HG03097 (cell line): ENCODE data around the gene SLC5A11.

Experiments used
- ATAC-seq: cut with Tn5 transposase; IDR thresholded peaks from one replicate; pipeline ENCODE4 v1.9.1; 2021; ENCODE audit not compliant: unreplicated experiment, low FRiP score

The SLC5A11 gene

DNA sequence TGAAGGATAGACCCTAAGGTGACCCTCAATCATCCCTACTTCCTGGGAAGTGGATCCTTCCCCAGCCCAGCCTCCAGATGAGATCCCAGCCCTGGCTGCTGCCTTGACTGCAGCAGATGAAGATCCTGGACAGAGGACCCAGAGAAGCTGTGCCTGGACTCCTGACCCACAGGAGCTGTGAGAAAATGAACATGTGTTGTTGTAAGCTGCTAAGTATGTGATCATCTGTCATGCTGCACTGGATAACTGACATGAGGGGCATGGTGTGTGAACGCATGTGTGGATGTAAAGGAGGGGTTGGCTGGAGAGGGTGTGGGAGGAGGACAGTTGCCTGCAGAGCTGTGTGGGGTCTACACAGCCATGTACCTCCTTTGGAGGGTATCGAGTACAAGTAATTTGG lies 69.3 kb downstream of the SLC5A11 start:
- no peak for ATAC-seq

DNA sequence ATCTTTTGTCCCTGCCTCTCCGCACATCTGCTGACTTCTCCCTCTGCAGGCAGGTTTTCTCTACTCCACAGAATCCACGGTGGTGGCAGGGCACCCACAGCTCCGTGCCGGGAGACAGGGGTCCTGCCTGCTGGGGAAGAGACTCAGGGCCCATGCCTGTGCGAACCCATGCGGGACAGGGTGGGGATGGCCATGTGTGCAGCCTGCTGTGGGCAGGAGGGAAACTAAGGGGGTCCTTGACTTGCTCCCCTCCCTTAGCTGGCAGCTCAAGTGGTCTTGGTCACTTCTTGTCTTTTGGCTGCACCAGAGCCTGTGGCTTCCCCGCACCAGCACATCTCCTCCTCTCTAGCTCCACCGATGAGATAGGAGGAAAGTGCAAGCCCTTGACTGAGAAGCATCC lies 69.8 kb downstream of the SLC5A11 start:
- ATAC-seq = no peak

DNA sequence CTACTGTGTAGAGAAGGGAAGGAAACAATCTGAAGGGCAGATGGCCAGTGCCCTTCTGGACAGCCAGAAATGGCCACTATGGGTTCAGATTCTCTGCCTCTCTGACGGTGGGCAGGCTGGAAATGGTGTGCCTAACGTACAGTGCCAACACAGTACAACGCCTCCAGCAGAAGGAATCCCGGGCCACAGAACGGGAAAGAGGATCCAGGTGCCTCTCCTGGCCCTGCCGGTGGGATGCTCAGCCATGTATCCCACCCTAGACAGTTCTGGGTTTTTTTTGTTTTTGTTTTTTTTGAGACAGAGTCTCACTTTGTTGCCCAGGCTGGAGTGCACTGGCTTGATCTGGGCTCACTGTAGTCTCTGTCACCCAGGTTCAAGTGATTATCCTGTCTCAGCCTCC lies 71.5 kb downstream of the SLC5A11 start:
- no peak for ATAC-seq

DNA sequence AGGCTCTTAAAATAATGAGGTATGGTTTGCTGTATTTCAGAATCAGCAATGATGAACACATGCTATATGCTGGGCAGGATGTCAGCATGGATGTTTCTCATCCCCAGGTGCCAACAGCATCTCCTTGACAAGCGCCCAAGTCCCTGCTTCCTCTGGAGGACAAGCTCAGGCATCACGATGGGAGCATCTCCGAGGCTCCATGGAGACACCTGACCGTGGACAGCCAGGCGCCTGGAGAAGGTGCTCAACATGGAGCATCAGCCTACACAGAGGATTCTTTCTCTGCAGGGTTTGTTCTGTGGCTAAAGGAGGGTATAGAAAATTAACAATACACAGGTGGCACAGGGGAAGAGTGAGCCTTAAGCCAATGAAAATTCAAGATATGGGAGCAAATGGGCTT lies 72.1 kb downstream of the SLC5A11 start:
- ATAC-seq = no peak

DNA sequence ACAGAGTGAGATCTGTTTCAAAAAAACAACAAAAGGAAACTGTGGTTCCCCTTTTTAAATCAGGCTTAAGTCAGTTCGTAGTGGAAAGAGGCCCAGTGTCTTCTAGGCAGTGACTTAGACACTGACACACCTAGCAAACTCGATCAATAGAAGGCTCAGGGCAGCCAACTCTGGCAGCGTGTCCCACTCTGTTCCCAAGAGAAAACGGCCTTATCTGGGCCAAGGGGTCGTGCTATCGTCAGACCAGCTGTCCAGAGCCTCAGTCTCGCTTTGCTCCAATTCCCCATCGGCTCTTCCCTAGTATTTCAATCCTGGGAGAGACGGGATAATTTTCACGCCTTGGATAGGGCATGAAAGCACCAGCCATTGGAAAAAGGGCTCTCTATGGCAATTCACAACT lies 72.9 kb downstream of the SLC5A11 start:
- no peak for ATAC-seq

DNA sequence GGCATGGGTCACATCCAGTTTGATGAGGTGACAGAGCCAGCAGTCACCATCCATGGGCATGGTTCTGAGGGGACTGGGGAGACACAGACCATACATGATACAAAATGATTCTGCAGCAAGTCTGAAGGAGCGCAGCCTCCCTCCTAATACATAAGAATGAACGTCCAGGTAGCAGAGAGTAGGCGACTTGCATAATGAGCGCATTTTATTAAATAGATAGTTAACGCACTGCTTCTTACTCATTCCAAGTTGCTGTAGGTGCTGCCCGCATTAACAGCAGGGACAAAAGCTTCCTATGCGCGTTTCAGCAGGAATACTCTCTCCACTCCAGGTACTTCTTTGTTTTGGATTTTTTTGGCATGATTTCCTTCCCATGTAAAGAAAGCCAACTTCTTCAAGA lies 73.8 kb downstream of the SLC5A11 start:
- ATAC-seq = no peak

DNA sequence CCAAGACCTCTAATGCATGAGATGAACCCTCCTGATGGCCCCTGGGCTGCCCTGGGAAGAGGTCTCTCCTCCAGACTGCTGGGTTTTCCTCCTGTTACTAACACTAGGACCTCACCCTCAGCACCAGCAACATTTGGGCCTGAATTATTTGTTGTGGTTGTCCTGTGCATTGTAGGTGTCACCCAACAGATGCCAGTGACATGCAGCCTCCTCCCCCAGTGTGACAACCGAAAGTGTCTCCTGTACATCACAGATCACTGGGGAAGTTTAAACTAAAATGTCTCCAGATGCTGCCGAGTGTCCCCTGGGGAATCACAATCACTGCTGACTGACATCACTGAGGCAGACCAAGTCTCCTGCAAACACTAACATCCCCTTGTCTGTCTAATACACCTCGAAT lies 74.8 kb downstream of the SLC5A11 start:
- ATAC-seq = no peak

DNA sequence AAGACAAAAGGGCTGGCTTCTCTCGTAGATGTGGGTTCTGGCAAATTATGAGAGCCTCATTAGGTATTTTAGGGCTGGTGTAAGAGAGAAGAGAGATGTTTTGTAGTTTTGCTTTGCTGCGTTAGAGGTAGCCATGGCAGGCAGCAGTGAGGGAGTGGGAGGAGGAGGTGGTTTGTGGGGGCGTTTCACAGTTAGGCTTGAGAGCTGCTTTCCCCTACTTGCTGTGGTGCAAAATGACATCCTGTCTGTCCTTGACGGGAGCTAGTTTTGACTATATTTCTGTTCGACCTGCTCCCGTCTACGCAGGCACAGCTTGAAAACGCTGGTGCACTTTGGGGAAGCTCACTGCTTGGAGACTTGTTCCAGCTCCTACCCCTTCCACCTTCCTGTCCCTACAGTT lies 75.5 kb downstream of the SLC5A11 start:
- ATAC-seq = no peak

DNA sequence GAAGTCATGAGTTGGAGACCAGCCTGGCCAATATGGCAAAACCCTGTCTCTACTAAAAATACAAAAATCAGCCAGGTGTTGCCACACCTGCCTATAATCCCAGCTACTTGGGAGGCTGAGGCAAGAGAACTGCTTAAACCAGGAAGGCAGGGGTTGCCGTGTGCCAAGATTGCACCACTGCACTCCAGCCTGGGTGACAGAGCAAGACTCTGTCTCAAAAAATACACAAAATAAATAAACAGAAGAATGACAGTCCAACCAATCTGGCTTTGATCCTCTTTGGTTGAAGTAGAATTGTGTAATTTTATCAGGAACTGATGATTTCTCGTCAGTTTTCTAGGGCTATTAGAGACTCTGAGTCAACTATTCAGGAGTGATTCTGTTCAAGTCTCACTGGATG lies 79.4 kb downstream of the SLC5A11 start:
- ATAC-seq = no peak

DNA sequence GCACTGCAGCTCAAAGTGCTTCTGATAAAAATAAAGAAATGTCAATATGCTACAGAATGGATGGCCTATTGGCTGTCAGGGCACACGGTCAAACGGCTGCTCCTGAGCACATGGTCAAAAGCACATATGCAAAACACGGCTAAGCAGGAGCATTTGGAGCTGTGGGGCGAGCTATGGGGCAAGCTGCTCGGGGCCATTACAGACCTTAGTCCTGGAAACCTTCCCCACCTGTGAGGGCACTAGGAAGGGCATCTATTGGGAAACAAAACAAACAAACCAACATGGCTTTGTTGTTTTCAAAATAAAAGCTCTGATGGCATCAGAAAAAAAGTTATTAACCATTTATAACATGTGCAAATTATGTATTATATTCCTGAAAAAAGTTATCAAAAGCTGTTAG lies 83.6 kb downstream of the SLC5A11 start:
- ATAC-seq = no peak

DNA sequence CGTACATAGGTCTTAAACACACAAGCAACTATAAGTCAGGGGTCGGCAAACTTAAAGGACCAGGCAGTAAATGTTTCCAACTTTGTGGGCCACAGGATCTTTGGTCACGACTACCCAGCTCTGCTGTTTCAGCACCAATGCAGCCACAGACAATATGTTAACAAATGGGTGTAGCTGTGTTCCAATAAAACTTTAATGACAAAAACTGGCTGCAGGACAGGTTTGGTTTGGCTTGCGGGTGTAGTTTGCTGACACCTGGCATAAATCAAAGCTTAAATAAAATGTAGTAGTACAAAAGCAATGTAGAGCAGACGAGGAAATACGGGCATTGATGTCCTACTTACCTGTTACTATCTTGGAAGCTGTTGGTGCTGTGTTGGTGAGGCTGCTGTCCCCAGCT lies 84.7 kb downstream of the SLC5A11 start:
- no peak for ATAC-seq

DNA sequence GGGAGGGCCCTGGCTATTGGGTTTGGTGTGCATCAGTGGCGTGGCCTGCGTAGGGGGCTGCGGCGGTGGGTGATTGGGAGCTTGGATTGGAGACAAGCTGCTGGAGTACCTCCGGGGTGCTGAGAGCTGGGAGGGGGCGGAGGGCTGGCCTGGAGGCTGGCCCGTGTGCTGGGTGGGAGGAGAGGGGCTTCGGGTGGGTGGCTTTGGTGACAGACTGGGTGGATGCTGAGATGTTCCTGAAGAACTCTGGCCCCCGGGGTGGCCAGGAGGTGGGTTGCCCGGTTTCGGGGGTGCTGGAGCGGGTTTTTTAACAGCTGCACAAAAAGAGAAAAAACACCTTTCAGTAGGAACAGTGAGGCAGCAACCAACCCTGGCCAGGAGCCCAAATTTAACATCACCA lies 85.3 kb downstream of the SLC5A11 start:
- no peak for ATAC-seq

DNA sequence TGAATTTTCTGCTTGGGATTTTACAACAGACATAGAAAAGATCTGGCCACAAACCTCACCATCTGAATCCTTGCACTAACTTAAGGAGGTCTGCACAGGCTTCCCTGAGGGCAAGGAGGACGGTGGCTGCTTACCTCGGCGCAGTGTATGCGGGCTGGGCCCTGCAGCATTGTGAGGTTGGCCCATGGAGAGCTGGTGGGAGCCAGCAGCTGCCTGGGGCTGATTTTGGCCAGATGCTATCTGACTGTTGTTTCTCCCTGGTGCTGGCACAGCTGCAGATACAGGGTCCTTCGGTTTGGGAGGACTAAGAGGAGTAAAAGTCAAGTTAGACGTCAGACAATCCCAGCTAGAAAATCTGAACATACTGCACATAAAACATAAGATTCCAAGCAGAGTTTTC lies 89.6 kb downstream of the SLC5A11 start:
- ATAC-seq = no peak

DNA sequence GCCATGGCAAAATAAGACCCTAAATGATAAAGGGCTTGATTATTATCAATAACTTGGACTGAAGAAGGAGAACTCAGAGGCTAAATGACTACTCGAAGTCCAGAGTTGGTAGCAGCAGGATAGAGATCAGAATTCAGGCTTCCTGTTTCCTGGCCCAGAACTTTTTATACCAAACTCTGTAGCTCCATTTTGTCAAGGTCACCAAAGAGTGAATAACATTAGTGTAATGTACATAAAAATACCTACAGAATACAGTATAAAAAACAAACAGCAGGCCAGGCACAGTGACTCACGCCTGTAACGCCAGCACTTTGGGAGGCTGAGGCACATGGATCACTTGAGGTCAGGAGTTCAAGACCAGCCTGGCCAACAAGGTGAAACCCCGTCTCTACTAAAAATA lies 90.4 kb downstream of the SLC5A11 start:
- no peak for ATAC-seq

DNA sequence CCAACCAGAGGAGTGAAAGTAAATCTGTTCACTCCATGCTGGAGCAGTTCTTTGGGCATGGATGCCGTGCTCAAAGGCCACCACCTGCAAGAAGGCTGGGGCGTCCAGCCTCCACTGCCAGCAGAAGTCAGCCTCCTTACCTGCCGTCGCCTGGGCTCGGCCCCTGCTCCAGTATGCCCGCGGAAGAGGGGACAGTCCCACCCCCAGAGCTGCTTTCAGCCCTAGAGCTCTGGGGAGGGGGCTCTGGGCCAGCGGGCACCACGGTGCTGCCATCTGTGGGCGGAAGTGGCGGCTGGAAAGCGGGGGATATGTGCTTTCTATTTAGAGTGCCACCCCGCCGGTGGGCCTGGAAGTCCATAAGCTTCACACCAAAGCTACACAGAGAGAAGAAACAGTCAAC lies 93.5 kb downstream of the SLC5A11 start:
- ATAC-seq = no peak

DNA sequence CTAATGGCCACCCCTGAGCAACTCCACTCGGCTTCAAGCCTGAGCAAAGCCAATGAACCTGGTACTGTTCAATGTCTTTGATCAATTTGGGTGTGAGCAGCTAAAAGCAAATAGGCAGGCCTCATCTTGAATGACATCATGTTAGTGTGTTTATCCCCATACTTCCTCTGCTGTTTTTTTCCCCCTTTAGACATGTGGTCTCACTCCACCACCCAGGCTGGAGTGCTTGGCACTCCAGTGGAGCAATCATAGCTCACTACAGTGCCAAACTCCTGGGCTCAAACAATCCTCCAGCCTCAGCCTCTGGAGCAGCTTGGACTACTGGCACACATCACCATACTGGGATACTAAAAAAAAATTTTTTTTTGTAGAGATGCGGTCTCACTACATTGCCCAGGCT lies 94.0 kb downstream of the SLC5A11 start:
- ATAC-seq = no peak

DNA sequence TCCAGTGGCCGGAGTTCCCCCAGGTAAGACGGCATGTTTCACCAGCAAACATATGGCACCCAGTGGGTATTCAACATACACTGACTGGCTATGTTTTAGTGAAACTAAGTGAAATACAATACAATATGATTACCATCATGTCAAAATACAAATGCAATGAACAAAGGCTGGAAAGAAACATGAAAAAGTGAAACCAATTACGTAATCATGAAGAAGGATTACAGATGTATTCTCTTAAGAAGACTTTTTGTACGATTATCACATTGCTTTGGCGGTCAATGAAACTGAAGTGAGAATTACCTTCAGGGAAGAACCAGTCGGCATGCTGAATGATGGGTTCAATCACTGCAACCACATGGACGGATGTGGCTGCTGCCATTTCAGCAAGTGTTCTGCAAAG lies 97.7 kb downstream of the SLC5A11 start:
- ATAC-seq = no peak

DNA sequence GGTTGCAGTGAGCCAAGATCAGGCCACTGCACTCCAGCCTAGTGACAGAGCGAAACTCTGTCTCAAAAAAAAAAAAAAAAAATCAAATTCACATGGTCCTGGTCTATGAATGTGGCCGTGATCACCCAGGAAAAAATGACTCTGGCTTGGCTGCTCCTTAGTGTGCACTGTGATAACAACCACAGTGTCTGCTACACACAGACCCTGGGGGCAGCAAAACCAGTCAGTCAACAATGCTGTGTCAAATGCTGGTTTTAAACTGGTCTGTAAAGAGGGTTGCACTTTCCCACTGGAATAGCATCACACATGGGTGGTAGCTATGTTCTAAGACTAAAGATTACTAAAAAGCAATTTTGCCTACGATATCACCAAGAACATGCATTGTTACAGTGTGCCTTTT lies 98.4 kb downstream of the SLC5A11 start:
- no peak for ATAC-seq

DNA sequence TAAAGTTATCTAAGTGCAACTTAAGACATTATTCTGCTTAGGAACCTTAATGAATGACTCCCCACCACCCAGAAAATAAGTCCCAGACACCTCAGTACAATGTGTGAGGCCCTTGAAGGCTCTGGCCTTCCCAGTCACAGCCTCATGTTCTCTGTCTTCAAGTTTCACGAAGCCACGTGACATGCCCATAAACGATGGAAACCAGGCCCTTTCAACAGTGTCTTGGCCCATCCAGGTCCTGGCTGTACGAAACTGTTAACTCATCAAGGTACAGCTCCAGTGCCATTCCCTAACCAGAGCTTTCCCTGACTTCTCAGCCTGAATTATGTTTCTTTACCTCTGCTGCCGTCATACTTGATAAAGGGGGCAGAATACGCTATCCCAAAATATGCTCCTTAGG lies 100.4 kb downstream of the SLC5A11 start:
- no peak for ATAC-seq

DNA sequence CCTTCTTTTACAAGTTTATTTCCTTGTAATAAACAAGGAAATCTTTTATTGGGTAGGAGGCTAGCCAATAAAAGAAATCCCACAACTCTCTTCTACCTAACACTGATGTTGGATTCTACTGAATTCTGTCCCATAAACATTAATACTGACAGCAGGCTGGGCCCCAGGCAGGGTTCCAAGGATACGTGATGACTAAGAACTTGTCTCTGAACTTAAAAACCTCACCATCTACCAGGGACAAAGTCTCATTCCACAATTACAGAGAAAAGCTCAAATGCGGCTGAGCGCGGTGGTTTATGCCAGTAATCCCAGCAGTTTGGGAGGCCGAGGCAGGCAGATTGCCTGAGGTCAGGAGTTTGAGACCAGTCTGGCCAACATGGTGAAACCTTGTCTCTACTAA lies 104.5 kb downstream of the SLC5A11 start:
- ATAC-seq = no peak

DNA sequence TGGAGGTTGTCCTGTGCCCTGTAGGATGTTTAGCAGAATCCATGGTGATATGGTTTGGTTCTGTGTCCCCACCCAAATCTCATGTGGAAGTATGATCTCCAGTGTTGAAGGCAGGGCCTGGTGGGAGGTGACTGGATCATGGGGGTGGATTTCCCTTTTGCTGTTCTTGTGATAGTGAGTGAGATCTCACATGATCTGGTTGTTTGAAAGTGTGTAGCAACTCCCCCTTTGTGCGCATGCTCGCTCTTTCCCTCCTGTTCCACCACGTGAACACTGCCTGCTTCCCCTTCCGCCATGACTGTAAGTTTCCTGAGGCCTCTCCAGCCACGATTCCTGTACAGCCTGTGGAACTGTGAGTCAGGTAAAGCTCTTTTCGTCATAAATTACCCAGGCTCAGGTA lies 107.5 kb downstream of the SLC5A11 start:
- ATAC-seq = no peak

DNA sequence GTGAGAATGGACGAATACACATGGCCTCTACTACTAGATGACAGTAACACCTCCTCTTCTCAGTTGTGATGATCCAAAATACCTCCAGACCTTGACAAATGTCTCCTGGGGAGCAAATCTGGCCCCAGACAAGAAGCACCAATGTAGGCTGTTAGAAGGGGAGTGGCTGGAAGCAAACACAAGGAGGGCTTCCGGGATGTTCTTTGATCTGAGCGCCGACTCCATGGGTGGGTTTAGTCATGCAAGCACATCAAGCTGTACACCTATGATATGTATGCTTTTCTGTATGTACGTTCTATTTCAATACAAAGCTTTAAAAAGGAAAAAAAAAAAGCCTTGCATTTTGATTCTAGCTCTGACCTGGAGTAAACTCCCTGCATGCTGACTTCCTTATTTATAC lies 108.0 kb downstream of the SLC5A11 start:
- no peak for ATAC-seq

DNA sequence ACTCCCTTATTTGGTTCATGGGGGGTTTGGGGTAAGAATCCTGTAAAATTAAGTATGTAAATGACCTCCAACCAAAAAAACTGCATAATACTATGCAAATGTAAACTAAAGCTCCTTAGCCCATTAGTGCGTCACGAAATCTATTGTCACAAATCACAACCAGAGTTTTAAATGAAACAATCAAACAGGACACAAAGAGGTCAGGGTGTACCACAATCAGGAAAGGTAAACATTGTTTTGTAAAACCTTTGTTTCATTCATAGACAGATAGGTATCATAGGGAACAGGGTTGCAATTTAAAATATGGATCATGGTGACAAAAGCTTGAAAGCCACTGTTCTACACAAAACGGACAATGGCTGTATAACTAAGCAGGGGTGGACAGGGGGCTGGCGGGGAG lies 108.4 kb downstream of the SLC5A11 start:
- no peak for ATAC-seq
